Measurements from ENCODE around the gene SLC27A1.
"Not testable (repeated sequence)": the region's sequence is repeated elsewhere in the genome, so short reads cannot be mapped to it uniquely, and the experiment has no call there.

SLC27A1 gene

DNA sequence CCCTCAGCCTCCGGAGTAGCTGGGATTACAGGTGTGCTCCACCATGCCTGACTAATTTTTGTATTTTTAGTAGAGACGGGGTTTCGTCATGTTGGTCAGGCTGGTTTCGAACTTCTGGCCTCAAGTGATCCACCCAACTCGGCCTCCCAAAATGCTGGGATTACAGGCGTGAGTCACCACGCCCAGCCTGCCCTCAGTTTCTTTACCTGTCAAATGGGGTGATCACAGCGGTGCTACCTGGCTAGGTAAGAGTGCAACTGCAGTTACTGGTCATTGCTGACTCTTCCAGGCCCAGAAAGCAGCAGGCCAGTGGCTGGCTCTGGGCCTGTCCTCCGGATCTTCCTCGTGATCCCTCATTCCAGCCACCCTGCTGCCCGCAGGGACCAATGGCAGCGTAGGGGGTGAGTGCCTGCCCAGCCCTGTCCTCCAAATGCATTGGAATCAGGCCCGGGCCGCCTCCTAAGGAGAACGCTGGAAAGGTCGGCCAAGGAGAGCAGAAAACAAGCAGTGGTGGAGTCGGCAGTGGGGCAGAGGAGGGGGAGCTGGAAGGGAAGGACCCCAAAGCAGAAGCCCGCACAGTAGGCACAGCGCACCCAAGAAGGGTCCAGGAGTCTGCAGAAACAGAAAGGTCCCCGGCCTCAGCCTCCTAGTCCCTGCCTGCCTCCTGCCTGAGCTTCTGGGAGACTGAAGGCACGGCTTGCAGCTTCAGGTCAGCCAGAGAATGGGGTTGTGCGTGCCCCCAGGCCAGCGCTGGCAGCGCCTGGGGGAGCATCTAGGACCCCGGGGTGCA is 1.8 kb upstream of the SLC27A1 start:
- Mint-ChIP-seq H3K4me3 (peak overlapping the region; percentile 88), H3K27me3 (peaks cover 7% of the 10 kb centered on the region), H3K9me3 (no peaks in the 10 kb centered on the region), H3K36me3 (ENCODE audit: low read depth) (peaks cover 12% of the 10 kb centered on the region), H3K4me1 (ENCODE audit: low read depth) (peaks cover 61% of the 10 kb centered on the region), H3K27ac (peak overlapping the region; percentile 92)
- intact Hi-C loops (cut with micrococcal nuclease) = loop anchor here (5.0 kb wide), 1 partner anchor 121 kb away; no protein-coding TSS in a partner anchor

- intact Hi-C loops (cut with micrococcal nuclease) = loop anchor here (5.0 kb wide), 1 partner anchor 122 kb away; no protein-coding TSS in a partner anchor
- peaks cover 12% of the 10 kb centered on the region for H3K36me3 Mint-ChIP-seq (ENCODE audit: low read depth)
- peak overlapping the region; percentile 92 for H3K27ac Mint-ChIP-seq
- H3K4me1 Mint-ChIP-seq (ENCODE audit: low read depth) = peaks cover 67% of the 10 kb centered on the region
- H3K4me3 Mint-ChIP-seq = peak overlapping the region; percentile 88
- H3K27me3 Mint-ChIP-seq = peaks cover 6% of the 10 kb centered on the region
- H3K9me3 Mint-ChIP-seq = no peaks in the 10 kb centered on the region
These were observed 1.2 kb upstream of the SLC27A1 start for GRCh38 chr19:17469092-17469480.

GRCh38 chr19:17469481-17470067 is 750 bp upstream of the SLC27A1 start:
- Mint-ChIP-seq H3K36me3 (ENCODE audit: low read depth) (peaks cover 12% of the 10 kb centered on the region), H3K27me3 (peaks cover 6% of the 10 kb centered on the region), H3K4me1 (ENCODE audit: low read depth) (peaks cover 71% of the 10 kb centered on the region), H3K9me3 (no peaks in the 10 kb centered on the region), H3K4me3 (peak overlapping the region; percentile 88), H3K27ac (peak overlapping the region; percentile 92)
- intact Hi-C loops (cut with micrococcal nuclease) = loop anchor here (5.0 kb wide), 1 partner anchor 122 kb away; no protein-coding TSS in a partner anchor

DNA sequence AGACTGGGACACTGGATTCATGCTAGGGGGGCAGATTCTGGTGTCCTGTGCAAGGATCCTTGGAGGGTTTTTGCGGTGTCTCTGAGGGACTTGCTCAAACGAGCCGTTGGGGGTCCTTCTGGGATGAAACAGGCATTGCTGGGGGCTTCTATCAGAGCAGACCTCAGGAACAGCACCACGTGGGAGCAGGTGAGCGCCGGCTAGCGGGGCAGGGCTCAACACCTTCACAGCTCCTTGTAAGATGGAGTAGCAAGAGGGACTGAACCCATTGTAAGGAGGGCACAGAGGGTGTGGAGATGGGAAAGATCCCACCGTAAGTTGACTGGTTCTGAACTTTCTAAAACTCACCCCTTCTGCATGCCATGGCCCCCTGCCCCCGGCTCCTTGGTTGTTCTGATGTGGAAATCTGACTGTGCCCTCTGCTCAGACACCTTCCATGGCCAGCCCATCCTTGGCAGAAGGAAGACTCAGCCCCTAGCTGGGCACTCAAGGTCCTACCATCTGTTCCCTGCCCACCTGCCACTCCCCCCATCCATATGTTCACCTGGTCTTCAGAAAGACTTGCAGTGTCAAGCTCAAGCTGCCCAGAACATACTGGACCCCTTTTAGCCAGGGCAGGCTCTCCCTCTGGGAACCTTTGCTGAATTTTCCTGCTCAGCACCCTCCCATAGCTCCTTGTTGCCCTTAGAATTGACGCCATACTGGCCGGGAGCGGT is 1.2 kb downstream of the SLC27A1 start:
- no peaks in the 10 kb centered on the region for H3K9me3 Mint-ChIP-seq
- H3K27me3 Mint-ChIP-seq = no peaks in the 10 kb centered on the region
- intact Hi-C loops (cut with micrococcal nuclease) = no loop called here
- H3K36me3 Mint-ChIP-seq (ENCODE audit: low read depth) = peaks cover 12% of the 10 kb centered on the region
- peak overlapping the region; percentile 92 for H3K27ac Mint-ChIP-seq
- peaks cover 79% of the 10 kb centered on the region for H3K4me1 Mint-ChIP-seq (ENCODE audit: low read depth)
- peak overlapping the region; percentile 88 for H3K4me3 Mint-ChIP-seq

GRCh38 chr19:17473041-17473440 is 2.7 kb downstream of the SLC27A1 start:
- Mint-ChIP-seq H3K9me3 (no peaks in the 10 kb centered on the region), H3K4me1 (ENCODE audit: low read depth) (peaks cover 71% of the 10 kb centered on the region), H3K36me3 (ENCODE audit: low read depth) (peaks cover 12% of the 10 kb centered on the region), H3K27me3 (no peaks in the 10 kb centered on the region), H3K27ac (peak overlapping the region; percentile 89), H3K4me3 (peak overlapping the region; percentile 52)
- intact Hi-C loops (cut with micrococcal nuclease) = no loop called here

- H3K4me3 Mint-ChIP-seq = peak overlapping the region; percentile 2
- H3K4me1 Mint-ChIP-seq (ENCODE audit: low read depth) = peaks cover 59% of the 10 kb centered on the region
- H3K27me3 Mint-ChIP-seq; intact Hi-C loops (cut with micrococcal nuclease); H3K36me3 Mint-ChIP-seq (ENCODE audit: low read depth); H3K9me3 Mint-ChIP-seq: not testable (repeated sequence)
- peak overlapping the region; percentile 89 for H3K27ac Mint-ChIP-seq
These were observed 4.8 kb downstream of the SLC27A1 start for GRCh38 chr19:17475011-17475540.

DNA sequence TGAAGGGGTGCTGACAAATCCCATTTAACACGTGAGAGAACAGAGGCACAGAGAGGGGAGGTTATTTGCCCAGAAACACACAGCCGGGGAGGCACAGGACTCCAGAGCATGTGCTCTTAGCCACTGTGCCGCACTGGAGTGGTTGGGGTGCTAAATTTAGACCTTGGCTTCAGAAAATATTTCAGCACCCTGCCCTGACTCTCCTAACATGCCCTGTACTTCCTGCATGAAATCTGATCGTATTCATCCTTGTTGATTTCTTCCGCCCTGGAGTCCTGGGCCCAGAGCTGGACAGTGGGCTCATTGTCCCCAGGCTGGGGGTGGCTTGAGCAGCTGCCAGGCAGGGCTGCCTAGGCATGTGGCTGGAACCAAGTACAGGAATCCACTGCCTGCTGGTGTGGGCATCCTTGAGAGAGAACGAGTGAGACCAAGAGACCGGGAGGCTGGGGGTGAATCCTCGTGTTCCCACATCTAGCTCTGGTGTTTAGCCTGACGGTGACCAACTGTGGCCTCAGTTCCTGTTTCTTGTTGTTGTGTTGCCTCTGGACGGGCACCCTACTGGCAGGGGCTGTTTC is 5.3 kb downstream of the SLC27A1 start:
- H3K9me3 Mint-ChIP-seq = no peaks in the 10 kb centered on the region
- H3K27ac Mint-ChIP-seq = peak overlapping the region; percentile 89
- intact Hi-C loops (cut with micrococcal nuclease) = no loop called here
- H3K4me3 Mint-ChIP-seq = peak overlapping the region; percentile 64
- H3K4me1 Mint-ChIP-seq (ENCODE audit: low read depth) = peaks cover 58% of the 10 kb centered on the region
- no peaks in the 10 kb centered on the region for H3K27me3 Mint-ChIP-seq
- H3K36me3 Mint-ChIP-seq (ENCODE audit: low read depth) = peaks cover under 1% of the 10 kb centered on the region

- no peak overlapping the region for H3K4me3 Mint-ChIP-seq
- H3K27me3 Mint-ChIP-seq = no peaks in the 10 kb centered on the region
- no peaks in the 10 kb centered on the region for H3K9me3 Mint-ChIP-seq
- peaks cover 9% of the 10 kb centered on the region for H3K36me3 Mint-ChIP-seq (ENCODE audit: low read depth)
- intact Hi-C loops (cut with micrococcal nuclease) = no loop called here
- peaks cover 53% of the 10 kb centered on the region for H3K4me1 Mint-ChIP-seq (ENCODE audit: low read depth)
- peak overlapping the region; percentile 44 for H3K27ac Mint-ChIP-seq
These were observed 9.0 kb downstream of the SLC27A1 start for GRCh38 chr19:17479325-17479791.

DNA sequence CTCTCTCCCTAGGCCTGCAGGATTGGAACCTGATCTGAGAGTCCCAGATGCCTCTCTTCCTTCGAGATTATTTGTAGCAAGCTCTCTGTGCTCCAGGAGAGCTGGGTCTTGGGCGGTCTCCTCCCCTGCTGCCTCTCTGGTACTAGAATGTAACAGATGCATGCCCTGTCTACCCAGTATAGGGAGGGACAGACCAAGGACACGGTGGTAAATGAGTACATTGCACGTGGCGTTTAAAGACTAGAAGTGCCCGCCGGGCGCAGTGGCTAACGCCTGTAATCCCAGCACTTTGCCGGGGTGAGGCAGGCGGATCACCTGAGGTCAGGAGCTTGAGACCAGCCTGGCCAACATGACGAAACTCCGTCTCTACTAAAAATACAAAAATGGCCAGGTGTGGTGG is 11.7 kb downstream of the SLC27A1 start:
- intact Hi-C loops (cut with micrococcal nuclease) = no loop called here
- Mint-ChIP-seq H3K27ac (no peak overlapping the region), H3K4me1 (ENCODE audit: low read depth) (peaks cover 39% of the 10 kb centered on the region), H3K9me3 (no peaks in the 10 kb centered on the region), H3K27me3 (no peaks in the 10 kb centered on the region), H3K4me3 (no peak overlapping the region), H3K36me3 (ENCODE audit: low read depth) (peaks cover 20% of the 10 kb centered on the region)

DNA sequence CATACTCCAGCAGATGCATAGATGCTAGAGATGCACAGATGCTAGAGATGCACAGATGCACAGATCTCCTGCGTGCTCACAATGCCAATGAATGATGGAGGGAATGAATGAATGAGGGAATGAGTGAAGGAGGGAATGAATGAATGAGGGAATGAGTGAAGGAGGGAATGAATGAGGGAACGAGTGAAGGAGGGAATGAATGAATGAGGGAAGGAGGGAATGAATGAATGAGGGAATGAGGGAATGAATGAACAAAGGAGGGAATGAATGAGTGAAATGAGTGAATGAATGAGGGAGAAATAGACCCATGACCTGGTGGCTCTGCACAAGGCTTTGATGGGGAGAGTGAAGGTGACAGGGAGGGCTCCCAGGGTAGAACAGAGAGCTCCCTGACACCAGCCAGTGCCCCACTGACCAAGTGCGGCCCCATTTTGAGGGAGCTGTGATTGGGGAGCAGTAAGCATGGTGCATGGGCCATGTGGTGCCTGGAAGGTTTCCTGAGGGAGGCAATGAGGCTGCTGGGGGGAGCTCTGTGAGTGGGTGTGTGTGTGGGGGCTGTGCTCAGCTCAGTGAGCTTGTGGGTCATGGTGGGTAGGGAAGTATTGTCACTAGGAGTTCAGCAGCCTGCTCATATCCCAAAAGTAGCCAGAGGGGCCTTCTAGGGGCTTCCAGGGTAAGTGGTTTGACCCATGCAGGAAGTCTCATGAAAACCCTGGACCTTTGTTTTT is 12.7 kb downstream of the SLC27A1 start:
- no peak overlapping the region for H3K27ac Mint-ChIP-seq
- intact Hi-C loops (cut with micrococcal nuclease) = no loop called here
- H3K4me3 Mint-ChIP-seq = no peak overlapping the region
- H3K27me3 Mint-ChIP-seq = no peaks in the 10 kb centered on the region
- peaks cover 31% of the 10 kb centered on the region for H3K36me3 Mint-ChIP-seq (ENCODE audit: low read depth)
- no peaks in the 10 kb centered on the region for H3K9me3 Mint-ChIP-seq
- H3K4me1 Mint-ChIP-seq (ENCODE audit: low read depth) = peaks cover 47% of the 10 kb centered on the region

GRCh38 chr19:17483605-17484002 is 13.3 kb downstream of the SLC27A1 start:
- Mint-ChIP-seq H3K27ac (no peak overlapping the region), H3K4me3 (no peak overlapping the region), H3K36me3 (ENCODE audit: low read depth) (peaks cover 37% of the 10 kb centered on the region), H3K27me3 (no peaks in the 10 kb centered on the region), H3K9me3 (no peaks in the 10 kb centered on the region), H3K4me1 (ENCODE audit: low read depth) (peaks cover 52% of the 10 kb centered on the region)
- intact Hi-C loops (cut with micrococcal nuclease) = no loop called here

DNA sequence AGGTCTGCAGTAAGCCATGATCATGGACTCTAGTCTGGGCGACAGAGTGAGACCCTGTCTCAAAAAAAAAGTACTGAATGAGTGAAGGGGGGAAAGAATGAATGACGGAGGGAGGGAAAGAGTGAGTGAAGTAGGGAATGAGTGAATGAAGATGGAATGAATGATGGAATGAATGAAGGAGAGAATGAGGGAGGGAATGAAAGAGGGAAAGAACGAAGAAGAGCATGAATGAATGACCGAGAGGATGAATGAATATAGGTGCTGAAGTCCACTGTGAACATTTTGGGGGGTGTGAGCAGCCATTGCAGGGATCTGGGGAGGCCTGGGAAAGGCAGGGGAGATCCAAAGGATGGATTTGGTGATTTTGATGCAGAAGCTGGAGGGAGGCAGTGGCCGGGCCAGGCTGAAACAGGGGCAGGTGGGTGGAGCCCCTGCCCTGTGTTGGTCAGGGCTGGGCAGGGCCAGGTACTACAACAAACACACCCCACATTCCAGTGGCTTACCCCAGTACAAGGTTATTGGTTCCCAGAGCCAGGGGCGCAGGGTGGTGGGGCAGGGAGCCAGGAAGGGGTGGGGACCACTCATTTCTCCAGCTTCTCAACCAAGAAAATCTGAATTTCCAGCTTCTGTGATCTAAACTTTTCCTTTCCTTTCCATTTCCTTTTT is 14.3 kb downstream of the SLC27A1 start:
- Mint-ChIP-seq H3K27ac (no peak overlapping the region), H3K4me1 (ENCODE audit: low read depth) (peaks cover 52% of the 10 kb centered on the region), H3K36me3 (ENCODE audit: low read depth) (peaks cover 44% of the 10 kb centered on the region), H3K27me3 (no peaks in the 10 kb centered on the region), H3K9me3 (no peaks in the 10 kb centered on the region), H3K4me3 (no peak overlapping the region)
- intact Hi-C loops (cut with micrococcal nuclease) = no loop called here
